Fibroblast of villous mesenchyme (primary cell): Measurements from ENCODE around the gene ARIH2. TPM values are rescaled to one million over a fixed set of nuclear protein-coding genes. Genes with fewer than 3 reads are reported as not detected.

Experiments
- DNase-seq: peaks from one replicate; pipeline ENCODE4 v3.0.0-alpha.2; 2010; ENCODE audit warnings: low read depth
- H3K4me3 ChIP-seq: 2 replicates; pipeline ENCODE4 v1.5.1; 2011; ENCODE audit warnings: low read depth, mild to moderate bottlenecking, low read length
- CTCF ChIP-seq: IDR thresholded peaks from 2 replicates; pipeline ENCODE4 v1.5.1; 2012; ENCODE audit warnings: low read depth, mild to moderate bottlenecking, low read length; ENCODE audit not compliant: insufficient read depth
- total RNA-seq: library from RNA; depleted of rRNA; stranded (reverse); fragments of >200 nt; gene quantifications from 2 replicates; pipeline ENCODE4 v1.2.3, GENCODE V29; 2012

The ARIH2 gene
- total RNA-seq, 1 donor, result 87.2 TPM

- H3K4me3 ChIP-seq, result no peak overlapping the region
- no peak for DNase-seq
- no peak for TF ChIP-seq CTCF
Measured at GRCh38 chr3:48966876-48967361, 48.3 kb downstream of the ARIH2 start.

GRCh38 chr3:48970586-48970985 lies 51.9 kb downstream of the ARIH2 start:
- DNase-seq, result no peak
- TF ChIP-seq CTCF, result no peak
- H3K4me3 ChIP-seq, result no peak overlapping the region

GRCh38 chr3:48974076-48974864 lies 55.6 kb downstream of the ARIH2 start:
- no peak overlapping the region for H3K4me3 ChIP-seq
- DNase-seq, result no peak
- TF ChIP-seq CTCF, result no peak

- DNase-seq, result no peak
- H3K4me3 ChIP-seq, result no peak overlapping the region
- no peak for TF ChIP-seq CTCF
Measured at GRCh38 chr3:48979451-48979850, 60.8 kb downstream of the ARIH2 start.

- DNase-seq, result no peak
- no peak overlapping the region for H3K4me3 ChIP-seq
- TF ChIP-seq CTCF, result no peak
Measured at GRCh38 chr3:48980295-48980694, 61.7 kb downstream of the ARIH2 start.

- no peak for TF ChIP-seq CTCF
- DNase-seq, result no peak
- no peak overlapping the region for H3K4me3 ChIP-seq
Measured at GRCh38 chr3:48982016-48982415, 63.4 kb downstream of the ARIH2 start.
